ENCODE data around the gene PDZD11.
"Not testable (repeated sequence)": the region's sequence is repeated elsewhere in the genome, so short reads cannot be mapped to it uniquely, and the experiment has no call there.

Gene PDZD11

DNA sequence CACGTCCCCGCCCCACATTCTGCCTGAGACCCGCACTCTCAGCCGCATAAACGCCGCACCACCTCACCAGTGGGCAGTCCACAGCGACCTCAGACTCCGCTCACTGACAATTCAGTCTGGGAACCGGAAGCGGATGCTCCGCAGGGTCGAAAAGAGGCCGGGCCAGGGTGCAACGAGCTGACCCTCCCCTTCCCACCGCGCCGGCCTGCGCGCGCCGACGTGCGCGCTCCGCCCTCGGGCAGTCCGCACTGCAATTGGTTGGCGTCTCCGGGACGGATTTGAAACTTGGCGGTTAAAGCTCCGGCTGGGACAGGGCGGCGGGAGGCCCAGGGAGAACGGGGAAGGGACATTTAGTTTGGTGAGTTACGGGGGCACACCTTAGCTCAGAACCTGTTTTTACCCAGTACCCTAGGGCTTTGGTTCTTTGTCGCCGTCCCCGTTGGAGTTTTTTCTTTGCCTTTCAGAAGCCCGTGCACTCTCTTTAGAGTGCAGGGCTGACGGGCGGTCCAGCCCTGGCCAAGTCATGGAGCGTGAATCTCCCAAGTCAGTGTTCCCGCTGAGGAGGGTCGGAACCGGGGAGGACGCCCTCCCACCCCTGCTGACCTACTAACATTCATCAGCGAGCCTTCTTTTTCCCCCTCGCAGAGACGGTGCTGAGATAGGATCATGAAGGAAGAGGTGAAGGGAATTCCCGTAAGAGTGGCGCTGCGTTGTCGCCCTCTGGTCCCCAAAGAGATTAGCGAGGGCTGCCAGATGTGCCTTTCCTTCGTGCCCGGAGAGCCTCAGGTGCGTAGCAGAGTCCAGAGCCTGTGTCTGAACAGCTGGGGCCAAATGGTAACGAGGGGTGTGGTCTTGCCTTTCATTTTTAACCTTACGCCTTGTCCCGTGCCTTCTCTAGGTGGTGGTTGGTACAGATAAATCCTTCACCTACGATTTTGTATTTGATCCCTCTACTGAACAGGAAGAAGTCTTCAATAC is at the start of gene PDZD11, which contains the start of gene KIF4A:
Gene PDZD11 (minus strand): TSS at position 135 of the 978 bp plus-strand sequence. CDS start 586 bp downstream, outside the sequence.
Gene KIF4A (plus strand): TSS at position 312 of the 978 bp plus-strand sequence. CDS start 355 bp downstream, at position 667.
- peak; percentile 47 for DNase-seq

DNA sequence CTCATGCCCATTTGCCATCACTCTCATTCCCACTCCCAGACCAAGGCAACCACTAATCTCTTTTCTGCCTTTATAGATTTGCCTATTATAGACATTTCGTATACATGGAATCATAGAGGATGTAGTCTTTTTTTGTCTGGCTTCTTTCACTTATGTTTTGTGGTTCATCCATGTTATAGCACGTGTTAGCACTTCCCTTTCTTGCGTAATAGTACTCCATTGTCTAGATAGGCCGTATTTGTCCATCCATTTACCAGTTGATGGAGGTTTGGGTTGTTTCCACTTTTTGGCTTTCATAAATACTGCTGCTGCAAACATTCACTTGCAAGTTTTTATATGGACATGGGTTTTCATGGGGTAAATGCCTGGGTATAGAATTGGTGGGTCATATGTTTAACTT is 48.6 kb upstream of the PDZD11 start:
- DNase-seq: no peak

DNA sequence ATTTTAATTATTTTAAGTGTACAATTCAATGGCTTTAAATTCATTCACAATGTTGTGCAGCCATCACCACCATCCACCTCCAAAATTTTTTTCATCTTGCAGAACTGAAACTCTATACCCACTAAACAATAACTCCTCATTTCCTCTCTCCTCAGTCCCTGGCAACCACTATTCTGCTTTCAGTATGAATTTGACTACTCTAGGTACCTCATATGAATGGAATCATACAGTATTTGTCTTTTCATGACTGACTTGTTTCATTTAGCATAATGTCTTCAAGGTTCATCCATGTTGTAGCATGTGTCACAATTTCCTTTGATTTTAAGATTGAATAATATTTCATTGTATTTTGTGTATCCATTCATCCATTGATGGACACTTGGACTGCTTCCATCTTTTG is 47.0 kb upstream of the PDZD11 start:
- DNase-seq: no peak

- no peak for DNase-seq
Measured at GRCh38 chrX:70332600-70332999, 42.9 kb upstream of the PDZD11 start.

DNA sequence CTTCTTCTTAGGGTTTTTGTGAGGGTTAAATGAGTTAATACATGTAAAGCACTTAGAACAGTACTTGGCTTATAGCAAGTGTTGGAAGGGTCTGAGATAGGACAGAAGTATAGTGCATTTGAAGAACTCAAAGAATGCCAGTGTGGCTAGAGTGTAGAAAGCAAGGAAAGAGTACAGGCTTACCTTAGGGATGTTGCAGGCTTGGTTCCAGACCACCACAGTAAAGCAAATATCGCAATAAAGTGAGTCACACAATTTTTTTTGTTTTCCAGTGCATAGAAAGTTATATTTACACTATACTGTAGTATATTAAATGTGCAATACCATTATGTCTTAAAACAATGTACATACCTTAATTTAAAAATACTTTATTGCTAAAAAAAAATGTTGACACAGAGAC is 41.4 kb upstream of the PDZD11 start:
- no peak for DNase-seq

GRCh38 chrX:70324326-70324725 is 34.6 kb upstream of the PDZD11 start:
- DNase-seq: no peak

GRCh38 chrX:70323628-70324027 is 33.9 kb upstream of the PDZD11 start:
- not testable (repeated sequence) for DNase-seq

GRCh38 chrX:70322784-70323183 is 33.1 kb upstream of the PDZD11 start:
- no peak for DNase-seq

- no peak for DNase-seq
Measured at GRCh38 chrX:70313503-70313902, 23.8 kb upstream of the PDZD11 start.

GRCh38 chrX:70301716-70302115 is 12.0 kb upstream of the PDZD11 start:
- DNase-seq: no peak

DNA sequence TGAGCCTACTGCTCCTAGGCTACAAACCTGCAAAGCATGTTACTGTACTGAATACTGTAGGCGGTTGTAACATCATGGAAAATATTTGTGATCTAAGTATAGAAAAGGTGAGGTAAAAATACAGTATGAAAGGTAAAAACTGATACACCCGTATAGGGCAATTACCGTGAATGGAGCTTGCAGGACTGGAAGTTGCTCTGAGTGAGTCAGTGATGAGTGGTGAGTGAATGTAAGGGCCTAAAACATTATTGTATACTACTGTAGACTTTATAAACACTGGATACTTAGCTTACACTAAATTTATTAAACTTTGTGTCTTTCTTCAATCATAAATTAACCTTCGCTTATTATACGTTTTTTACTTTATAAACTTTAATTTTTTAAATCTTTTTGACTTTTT is 3.9 kb upstream of the PDZD11 start:
- DNase-seq: no peak

DNA sequence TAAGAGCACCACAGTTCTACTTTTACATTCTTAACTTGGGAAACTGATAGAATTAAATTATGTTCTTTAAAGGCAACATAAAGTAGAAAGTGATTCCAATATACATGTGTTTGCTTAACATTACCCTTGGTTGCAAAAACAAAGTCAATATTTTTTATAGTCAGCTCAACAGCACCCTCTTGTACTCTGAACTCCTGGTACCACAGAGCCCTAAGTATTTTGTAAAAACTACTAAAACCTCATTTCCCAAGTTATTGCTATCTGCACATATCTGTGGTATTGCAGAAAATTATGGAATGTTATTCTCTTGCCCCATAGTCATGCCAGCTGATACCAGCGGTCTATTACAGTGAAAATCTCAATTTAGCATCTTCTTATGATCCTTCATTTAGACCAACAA is 3.1 kb upstream of the PDZD11 start:
- no peak for DNase-seq

GRCh38 chrX:70289168-70289792 is 447 bp downstream of the PDZD11 start:
- DNase-seq: no peak

GRCh38 chrX:70281951-70282350 is 7.8 kb downstream of the PDZD11 start, which contains the start of gene RAB41:
Gene RAB41 (plus strand): TSS chrX:70282172. CDS start chrX:70282218, 46 bp downstream.
- DNase-seq: no peak

GRCh38 chrX:70280573-70280972 is 9.2 kb downstream of the PDZD11 start:
- no peak for DNase-seq

DNA sequence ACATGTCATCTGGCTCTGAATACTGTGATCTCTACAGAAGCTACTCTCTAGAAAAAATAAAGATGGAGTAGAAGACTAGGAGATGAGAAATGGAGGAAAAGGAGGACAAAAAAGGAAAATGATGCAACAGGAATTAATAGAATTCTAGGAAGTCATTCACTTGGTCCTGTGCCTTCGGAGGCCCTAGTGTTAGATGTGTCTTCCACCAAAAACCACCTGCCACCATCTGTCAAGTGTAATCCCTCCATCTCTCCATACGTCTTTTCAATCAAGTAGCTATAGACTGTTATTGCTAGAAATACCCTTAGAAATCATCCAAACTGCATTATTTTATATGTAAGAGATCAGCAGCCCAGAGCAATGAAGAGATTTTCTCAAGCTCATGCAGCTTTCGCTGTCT is 10.6 kb downstream of the PDZD11 start:
- no peak for DNase-seq

- not testable (repeated sequence) for DNase-seq
Measured at GRCh38 chrX:70274029-70274428, 15.7 kb downstream of the PDZD11 start.

- DNase-seq: no peak
Measured at GRCh38 chrX:70268034-70268433, 21.7 kb downstream of the PDZD11 start, which contains the start of gene ARR3. Gene ARR3 (plus strand): TSS chrX:70268334. CDS start chrX:70269386, 1,052 bp downstream.

DNA sequence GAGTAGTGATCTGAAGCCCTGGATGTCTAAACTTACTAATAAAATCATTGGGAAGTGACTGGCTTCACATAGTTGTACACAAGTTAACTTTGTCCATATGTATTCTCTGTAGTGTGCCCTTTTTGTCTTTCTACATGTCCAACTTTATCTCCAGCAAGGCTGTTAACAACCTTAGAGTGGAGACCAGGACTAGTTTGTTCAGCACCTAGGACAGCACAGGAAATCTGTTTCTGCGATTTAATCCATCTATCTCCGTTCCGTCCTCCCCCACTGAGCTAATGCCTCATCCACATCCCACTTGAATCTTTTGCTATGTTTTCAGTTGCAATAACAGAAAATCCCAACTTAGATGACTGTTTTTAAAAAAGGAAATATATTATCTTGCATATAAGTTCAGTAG is 24.9 kb downstream of the PDZD11 start:
- no peak for DNase-seq

- DNase-seq: peak; percentile 27
Measured at GRCh38 chrX:70262952-70263567, 26.7 kb downstream of the PDZD11 start.

- DNase-seq: no peak
Measured at GRCh38 chrX:70260104-70260503, 29.6 kb downstream of the PDZD11 start, which contains the start of gene P2RY4. Gene P2RY4 (minus strand): TSS chrX:70260204. CDS start chrX:70259624, 580 bp downstream.

DNA sequence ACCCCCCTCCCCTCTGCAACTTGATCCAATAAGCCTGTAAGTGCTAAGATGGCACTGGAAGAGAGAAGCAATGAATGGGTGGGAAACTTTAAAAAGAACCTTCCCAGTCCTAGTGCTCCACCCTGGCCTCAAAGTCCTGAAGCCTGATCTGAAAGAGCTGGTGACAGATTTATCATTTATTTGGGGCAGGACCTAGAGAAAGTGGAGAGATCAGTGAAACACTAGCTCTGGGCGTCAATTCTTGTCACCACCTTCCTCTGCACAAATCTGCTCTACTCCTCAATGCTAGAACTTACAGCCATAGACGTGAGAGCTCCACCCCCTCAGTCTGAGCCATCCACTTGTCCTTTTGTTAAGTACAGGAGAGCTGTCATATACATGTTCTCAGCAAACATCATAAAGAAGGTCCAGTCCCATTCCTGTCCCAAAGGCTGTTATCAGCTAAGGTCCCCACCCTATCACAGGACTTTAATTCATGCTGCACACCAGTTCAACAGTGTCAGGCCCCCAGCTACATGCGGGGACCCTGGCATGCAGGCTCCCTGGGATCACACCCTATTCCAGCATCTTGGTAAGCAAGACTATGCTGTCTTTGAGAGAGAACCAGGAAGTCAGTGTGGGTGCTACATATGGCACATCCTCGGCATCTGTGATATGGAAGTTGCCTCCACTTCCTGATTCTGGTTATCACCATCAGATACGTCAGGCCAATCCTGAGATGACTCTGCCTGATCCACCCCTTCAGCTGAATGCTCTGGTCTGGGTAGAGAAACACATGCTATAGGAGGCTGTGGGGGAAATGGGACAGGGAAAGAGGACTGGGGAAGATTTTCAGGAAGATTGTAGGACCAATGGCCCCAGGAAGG is 32.1 kb downstream of the PDZD11 start:
- DNase-seq: no peak
